CD4-positive, alpha-beta T cell treated with Interleukin-15 for 4 hours (primary cell): ENCODE measurements around the gene LIMS4.
"Not testable (repeated sequence)": the region's sequence is repeated elsewhere in the genome, so short reads cannot be mapped to it uniquely, and the experiment has no call there.

Experiments used
- DNase-seq: peaks from one replicate; pipeline ENCODE4 v3.0.0-alpha.2; 2020; ENCODE audit warnings: low spot score

LIMS4 gene

DNA sequence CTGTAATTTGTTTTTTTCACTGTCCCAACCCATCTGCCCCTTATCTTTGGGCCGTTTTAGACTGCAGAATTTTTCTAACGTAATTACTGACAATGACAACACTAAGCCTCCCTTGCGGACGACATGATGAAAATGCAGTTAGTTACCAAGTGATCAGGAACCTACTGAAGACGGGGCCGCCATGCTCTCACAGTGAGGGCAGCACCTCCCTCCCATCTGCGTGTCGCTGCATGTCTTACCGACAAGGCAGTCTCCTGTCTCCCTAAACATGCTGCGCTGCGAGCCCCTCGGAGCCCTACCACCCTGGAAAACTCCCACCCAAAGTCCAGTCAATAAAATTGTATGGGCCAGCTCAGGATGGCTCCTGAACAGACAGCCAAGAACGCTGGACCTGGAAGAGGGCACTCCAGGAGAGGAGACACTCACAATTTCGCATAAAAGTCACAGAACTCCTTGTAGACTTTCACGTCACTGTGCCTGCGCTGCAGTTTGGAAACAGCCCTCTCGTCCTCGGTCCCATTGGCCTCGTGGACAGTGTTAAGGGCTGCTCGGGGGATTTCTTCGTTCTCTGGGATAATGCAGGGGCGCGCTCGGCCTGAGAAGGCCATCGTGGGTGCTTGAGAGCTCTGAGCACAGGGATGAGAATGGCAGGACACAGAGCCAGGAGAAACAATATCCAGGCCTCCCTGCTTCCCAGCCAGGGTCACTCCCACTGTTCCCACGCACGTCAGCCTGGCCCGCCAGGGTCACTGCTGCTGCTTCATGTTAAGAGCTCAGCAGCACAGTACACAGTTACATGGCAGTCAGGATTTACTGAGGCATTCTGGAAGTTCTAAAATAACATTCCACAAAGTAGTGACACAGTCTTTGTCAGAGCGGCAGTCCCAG lies at the start of gene LIMS4:
TSS of gene LIMS4 (minus strand) at position 646 of the 888 bp plus-strand sequence. CDS start at position 608, 38 bp downstream.
- DNase-seq: not testable (repeated sequence)

DNA sequence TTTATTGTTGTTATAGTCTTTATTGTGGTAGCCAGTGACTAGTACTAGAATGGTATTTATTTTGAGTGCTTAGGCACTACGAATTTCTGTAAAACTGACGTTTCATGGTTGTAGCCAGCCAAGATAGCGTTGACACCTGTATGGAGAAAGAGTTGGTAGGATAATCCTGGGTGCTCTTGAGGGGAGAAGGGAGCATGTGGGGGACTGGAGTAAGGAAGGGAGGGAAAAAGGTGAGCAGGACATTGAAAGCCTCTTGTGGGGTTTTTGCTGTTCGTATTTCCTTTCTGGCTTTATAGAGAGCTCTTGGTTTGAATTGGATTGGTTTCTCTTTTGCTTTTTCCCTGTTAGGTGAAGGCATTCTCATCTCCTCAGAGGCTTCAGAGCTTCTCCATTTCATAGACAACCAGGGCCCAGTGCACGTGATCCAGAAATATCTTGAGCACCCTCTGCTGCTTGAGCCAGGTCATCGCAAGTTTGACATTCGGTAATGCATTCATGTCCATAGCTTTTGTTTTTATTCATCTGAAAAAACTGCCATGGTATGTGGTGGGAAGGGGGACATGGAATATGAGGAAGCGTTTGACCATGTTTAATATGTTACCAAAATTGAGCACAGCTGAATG lies 27.2 kb upstream of the LIMS4 start:
- DNase-seq: not testable (repeated sequence)

DNA sequence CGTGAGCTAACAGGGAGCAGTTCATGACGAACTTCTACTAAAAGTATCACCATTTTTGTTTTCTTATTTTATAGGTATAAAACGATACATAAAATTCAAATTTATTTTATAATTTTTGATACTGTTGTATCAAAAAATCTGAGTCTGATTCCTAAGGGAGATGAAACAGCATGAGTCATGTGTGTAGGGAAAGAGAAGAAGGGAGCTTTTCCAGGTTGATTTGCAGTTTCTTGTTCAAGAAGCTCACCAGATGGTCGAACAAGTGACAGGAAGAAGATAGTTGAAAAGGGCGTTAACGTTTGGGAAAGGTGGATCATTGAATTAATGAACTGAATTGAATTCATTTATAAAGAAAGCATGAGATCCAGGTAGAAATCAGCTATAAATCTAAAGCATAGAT lies 23.4 kb upstream of the LIMS4 start:
- not testable (repeated sequence) for DNase-seq

DNA sequence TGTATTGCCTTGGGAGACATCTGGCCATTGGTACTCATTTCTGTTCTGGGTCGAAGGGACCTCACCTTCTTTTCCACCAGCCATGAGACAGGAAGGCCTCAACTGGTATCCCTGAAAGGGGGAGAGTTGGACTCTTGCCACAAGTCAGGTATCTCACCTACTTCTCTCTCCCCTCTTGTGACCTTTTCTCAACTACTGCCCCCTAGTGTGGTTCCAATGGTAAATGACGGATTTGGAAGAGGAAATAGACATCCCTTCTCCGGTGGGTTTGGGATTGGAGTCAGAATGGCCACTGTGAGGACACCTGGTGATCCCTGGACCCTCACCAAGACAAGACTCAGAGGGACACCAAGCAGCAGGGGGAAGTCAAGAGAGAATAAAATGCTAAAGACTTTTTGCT lies 21.9 kb upstream of the LIMS4 start:
- DNase-seq: not testable (repeated sequence)

DNA sequence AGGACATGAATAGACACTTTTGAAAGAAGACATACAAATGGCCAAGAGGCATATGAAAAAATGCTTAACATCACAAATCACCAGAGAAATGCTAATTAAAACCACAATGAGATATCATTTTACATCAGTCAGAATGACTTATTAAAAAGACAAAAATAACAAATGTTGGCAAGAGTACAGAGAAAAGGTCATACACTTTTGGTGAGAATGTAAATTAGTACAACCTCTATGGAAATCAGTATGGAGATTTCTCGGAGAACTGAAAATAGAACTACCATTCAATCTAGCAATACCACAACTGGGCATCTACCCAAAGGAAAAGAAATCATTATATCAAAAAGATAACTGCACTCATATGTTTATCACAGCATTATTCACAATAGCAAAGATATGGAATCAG lies 16.4 kb upstream of the LIMS4 start:
- DNase-seq: not testable (repeated sequence)

GRCh38 chr2:110482697-110483096 lies 10.1 kb upstream of the LIMS4 start:
- not testable (repeated sequence) for DNase-seq

DNA sequence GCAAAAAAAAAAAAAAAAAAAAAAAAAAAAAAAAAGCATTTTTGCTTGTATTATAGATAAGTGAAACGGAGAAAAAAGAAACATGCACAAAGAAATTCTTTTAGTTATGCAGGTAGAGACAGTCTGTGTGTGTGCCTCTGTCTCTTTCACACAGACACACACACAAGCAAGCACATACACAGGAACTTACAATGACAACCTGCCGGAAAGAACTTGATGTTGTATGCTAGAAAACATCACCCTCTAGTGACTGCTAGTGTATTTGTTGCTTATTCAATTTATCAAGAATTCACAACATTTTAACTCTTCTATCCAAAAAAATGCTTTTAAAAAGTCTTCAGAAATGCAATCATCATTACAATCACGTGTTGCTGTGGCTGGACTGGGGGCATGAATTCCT lies 8.6 kb upstream of the LIMS4 start:
- not testable (repeated sequence) for DNase-seq

- DNase-seq: not testable (repeated sequence)
These were observed 7.5 kb upstream of the LIMS4 start for GRCh38 chr2:110480084-110480483.

GRCh38 chr2:110477370-110477769 lies 4.8 kb upstream of the LIMS4 start:
- DNase-seq: not testable (repeated sequence)

- DNase-seq: not testable (repeated sequence)
These were observed 4.3 kb upstream of the LIMS4 start for GRCh38 chr2:110476952-110477351.

DNA sequence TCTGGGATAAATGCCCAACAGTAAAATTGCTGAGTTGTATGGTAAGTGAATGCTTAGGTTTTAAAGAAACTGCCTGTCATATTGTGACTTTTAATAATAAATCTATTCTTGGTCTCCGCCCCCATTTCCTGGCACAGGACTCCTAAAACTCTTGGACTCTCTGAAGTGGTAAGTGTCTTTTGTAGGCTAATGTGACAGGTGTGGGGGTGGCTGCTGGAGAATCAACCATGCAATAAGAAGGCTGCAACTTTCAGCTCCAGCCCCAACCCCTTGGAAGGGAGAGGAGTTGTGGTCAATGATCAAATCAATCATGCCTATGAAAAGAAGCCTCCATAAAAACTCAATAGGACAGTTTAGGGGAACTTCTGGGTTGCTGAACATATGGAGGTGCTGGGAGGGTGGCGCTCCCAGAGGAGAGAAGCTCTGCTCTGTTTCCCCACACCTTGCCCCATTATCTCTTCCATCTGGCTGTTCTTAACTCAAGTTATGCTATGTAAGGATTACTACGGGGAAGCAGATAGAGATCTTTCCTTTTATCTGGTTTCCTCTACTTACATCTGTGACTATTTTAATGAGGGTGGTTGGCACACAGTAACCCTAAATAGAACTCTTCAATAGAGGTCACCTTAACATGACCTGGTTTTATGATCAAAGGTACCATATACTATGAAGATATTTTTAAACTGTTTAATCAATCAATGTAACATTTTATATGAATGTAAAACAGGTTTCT lies 3.2 kb upstream of the LIMS4 start:
- DNase-seq: not testable (repeated sequence)

GRCh38 chr2:110474898-110475297 lies 2.3 kb upstream of the LIMS4 start:
- DNase-seq: not testable (repeated sequence)

DNA sequence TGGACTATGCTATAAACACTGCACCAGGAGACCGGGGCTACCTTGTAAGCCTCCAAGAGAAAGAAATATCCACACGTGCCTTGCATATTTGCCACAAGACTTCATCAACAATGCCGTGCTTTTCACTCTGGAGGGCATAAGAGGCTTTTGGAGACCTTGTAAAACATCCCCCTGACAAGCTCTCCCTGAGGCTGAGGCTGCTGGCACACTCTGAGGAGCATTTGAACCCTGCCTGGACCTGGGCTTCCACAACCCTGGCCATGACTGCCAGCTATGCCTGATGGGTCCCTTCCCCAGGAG lies 393 bp upstream of the LIMS4 start:
- DNase-seq: not testable (repeated sequence)

GRCh38 chr2:110468921-110469320 lies 3.7 kb downstream of the LIMS4 start:
- not testable (repeated sequence) for DNase-seq

DNA sequence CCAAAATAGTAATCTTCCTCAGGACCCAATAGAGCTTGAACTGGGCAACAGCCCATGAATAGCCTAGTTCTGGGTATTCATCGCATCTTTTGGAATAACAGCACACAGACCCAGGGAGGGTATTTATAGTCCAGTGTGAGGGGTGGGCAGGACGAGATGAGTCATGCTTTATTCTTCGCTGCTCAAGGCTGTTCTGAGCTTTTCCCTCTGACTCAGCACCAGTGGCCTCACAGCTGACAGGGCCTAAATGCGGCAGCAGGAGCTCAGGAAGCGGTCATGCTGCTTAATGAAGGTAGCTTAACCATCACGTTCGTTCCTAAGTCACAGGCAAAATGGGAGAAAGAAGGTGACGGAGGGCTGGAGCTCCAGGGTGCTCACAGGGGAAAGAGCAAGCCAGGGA lies 7.3 kb downstream of the LIMS4 start:
- not testable (repeated sequence) for DNase-seq

GRCh38 chr2:110462458-110462857 lies 10.2 kb downstream of the LIMS4 start:
- DNase-seq: not testable (repeated sequence)

DNA sequence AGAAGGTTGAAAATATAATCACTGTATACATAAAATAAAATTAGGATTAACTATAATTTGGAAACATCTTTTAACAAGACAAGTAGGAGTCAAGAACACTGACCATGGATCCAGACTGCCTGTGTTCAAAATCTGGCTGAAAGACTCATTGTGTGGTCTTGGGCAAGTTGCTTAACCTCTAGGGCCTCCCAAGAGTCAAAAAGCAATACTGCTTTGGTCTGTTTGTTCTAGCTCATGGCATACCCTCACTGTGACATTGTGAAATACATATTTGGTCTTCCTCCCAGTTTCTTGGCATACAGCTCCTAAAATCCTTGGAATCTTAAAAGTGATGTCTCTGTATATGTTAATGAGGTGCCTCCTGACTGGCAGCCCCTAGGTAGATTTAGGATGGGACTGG lies 12.3 kb downstream of the LIMS4 start:
- not testable (repeated sequence) for DNase-seq

DNA sequence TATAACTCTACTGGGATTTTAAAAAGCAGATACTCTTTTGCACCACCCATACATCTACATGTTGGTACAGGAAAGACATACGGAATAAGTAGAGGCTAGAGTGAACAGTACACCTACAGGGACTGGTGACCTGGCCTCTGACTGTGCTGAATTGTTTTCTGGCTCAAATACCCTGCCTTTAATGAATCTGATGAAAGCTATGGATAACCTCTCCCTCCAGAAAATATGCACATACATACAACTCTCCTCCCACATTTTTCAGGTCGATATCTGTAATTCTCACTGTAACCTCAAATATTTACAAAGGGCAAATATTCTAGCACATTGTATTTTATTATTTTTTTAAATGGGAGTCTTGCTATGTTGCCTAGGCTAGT lies 15.4 kb downstream of the LIMS4 start:
- not testable (repeated sequence) for DNase-seq

- not testable (repeated sequence) for DNase-seq
These were observed 16.1 kb downstream of the LIMS4 start for GRCh38 chr2:110456291-110457213.

- DNase-seq: not testable (repeated sequence)
These were observed 17.4 kb downstream of the LIMS4 start for GRCh38 chr2:110455080-110455670.

DNA sequence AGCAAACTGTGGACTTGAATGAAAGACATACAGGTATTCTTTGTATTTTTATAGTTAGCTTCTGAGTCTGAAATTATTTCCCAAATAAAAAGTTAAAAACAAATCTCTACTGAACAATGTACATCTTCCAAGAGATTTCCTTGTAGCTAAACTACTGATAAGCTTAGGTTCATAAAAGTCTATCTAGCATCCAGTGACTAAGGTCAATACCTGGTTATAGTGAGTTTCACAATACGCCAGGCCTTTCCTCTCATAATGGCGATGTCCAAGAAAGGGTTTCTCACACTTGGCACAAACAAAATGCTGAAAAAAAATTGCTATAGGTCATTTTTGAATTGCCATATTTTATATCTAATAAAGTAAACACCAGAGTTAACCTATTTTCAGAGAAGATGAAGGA lies 21.7 kb downstream of the LIMS4 start:
- not testable (repeated sequence) for DNase-seq
